Epithelial cell of proximal tubule (primary cell): Measurements from ENCODE around the gene CRYZ. TPM values are rescaled to one million over a fixed set of nuclear protein-coding genes. Genes with fewer than 3 reads are reported as not detected.
"Not testable (repeated sequence)": the region's sequence is repeated elsewhere in the genome, so short reads cannot be mapped to it uniquely, and the experiment has no call there.

Source experiments
- DNase-seq: peaks from one replicate; pipeline ENCODE4 v3.0.0-alpha.2; 2011; ENCODE audit warnings: low read depth
- H3K4me3 ChIP-seq: 2 replicates; pipeline ENCODE4 v1.5.1; 2011; ENCODE audit warnings: low read depth, mild to moderate bottlenecking, low read length
- CTCF ChIP-seq: conservative IDR thresholded peaks from 2 replicates; pipeline ENCODE4 v1.5.1; 2012; ENCODE audit warnings: low read depth, mild to moderate bottlenecking, low read length
- total RNA-seq: library from RNA; depleted of rRNA; stranded (reverse); fragments of >200 nt; gene quantifications from 2 replicates; pipeline ENCODE4 v1.2.3, GENCODE V29; 2015

The CRYZ gene
- total RNA-seq, 1 donor from 2014 or later, result 192 TPM

DNA sequence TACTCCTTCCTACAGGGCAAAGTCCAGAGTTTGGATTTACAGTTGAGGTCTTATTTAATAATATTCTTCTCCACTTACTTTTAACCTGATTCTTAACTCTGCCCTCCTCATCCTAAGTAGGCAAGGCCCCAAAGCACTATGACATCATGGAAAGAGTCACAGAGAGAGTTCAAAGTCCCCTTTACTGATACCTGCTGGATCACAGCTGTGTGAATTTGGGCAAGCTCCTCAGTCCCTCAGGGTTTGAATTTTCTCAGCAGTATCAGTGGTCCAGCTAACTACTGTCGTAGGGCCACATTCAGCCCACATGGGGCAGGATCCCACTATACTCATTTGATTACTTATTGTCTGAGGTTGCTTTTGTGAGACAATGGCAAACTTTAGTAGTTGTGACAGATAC, 16.1 kb upstream of the CRYZ start:
- no peak overlapping the region for H3K4me3 ChIP-seq
- DNase-seq, result no peak
- TF ChIP-seq CTCF, result no peak

- DNase-seq, result not testable (repeated sequence)
These were observed 12.4 kb upstream of the CRYZ start for GRCh38 chr1:74745247-74745646.

DNA sequence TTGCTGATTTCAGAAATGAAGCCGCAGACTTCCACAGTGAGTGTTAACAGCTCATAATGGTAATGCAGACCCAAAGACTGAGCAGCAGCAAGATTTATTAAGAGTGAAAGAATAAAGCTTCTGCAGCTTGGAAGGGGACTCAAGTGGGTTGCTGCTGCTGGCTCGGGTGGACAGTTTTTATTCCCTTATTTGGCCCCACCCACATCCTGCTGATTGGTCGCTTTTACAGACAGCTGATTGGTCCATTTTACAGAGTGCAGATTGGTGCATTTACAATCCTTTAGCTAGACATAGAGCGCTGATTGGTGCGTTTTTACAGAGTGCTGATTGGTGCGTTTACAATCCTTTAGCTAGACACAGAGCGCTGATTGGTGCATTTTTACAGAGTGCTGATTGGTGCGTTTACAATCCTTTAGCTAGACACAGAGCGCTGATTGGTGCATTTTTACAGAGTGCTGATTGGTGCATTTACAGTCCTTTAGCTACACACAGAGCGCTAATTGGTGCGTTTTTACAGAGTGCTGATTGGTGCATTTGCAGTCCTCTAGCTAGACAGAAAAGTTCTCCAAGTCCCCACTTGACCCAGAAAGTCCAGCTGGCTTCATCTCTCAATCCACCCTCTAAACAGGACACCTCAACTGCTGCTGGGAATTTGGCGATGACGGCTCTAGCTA, 7.6 kb upstream of the CRYZ start:
- H3K4me3 ChIP-seq, DNase-seq: not testable (repeated sequence)

More at GRCh38 chr1:74745247-74745646, 12.4 kb upstream of the CRYZ start:
- H3K4me3 ChIP-seq, result not testable (repeated sequence)

- no peak for TF ChIP-seq CTCF
- H3K4me3 ChIP-seq, result no peak overlapping the region
- no peak for DNase-seq
These were observed 4.5 kb upstream of the CRYZ start for GRCh38 chr1:74737333-74737732.

- H3K4me3 ChIP-seq, result peak overlapping the region; percentile 88
- TF ChIP-seq CTCF, result peak; percentile 77
- DNase-seq, result peak; percentile 54
These were observed 994 bp upstream of the CRYZ start for GRCh38 chr1:74733604-74734484.

DNA sequence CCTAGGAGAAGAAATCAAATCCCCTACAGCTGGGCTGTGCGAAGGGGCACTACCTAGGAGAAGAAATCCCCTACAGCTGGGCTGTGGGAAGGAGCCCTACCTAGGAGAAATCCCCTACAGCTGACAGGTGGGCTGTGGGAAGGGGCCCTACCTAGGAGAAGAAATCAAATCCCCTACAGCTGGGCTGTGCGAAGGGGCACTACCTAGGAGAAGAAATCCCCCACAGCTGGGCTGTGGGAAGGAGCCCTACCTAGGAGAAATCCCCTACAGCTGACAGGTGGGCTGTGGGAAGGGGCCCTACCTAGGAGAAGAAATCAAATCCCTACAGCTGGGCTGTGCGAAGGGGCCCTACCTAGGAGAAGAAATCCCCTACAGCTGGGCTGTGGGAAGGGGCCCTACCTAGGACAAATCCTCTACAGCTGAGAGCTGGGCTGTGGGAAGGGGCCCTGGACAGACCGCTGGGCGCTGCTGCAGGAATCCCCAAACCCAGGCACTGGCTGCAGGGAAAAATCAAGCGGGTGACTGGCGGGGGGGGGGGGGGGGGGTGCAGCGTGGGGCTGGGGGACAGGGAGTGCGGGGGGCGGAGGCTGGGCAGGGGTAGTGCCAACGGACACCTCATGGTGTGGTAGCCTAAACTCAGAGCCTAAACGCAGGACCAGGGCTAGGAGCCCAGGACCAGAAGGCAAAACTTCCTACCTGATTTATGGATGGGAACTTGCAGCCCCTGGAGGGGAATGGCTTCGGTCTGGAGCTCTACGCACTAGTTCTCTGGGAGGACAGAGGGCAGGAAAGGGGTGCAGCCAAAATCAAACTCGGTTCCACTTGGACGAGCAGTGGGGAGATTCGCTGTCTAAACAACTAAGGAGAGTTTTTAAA, 541 bp downstream of the CRYZ start:
- DNase-seq, result not testable (repeated sequence)
- H3K4me3 ChIP-seq, result peak overlapping the region; percentile 88

- DNase-seq, result peak; percentile 86
- no peak for TF ChIP-seq CTCF
- H3K4me3 ChIP-seq, result peak overlapping the region; percentile 88
These were observed 1.3 kb downstream of the CRYZ start for GRCh38 chr1:74731399-74732052.
